GM19455 (cell line): ENCODE data around the gene SCN9A.

ENCODE experiments used
- ATAC-seq: cut with Tn5 transposase; IDR thresholded peaks from one replicate; pipeline ENCODE4 v1.9.1; 2021; ENCODE audit not compliant: unreplicated experiment

Gene SCN9A

GRCh38 chr2:166184789-166185188 is 191.0 kb downstream of the SCN9A start:
- no peak for ATAC-seq

GRCh38 chr2:166181813-166182154 is 194.0 kb downstream of the SCN9A start:
- no peak for ATAC-seq

GRCh38 chr2:166180951-166181812 is 194.6 kb downstream of the SCN9A start:
- ATAC-seq = peak; percentile 96

GRCh38 chr2:166179201-166179600 is 196.5 kb downstream of the SCN9A start:
- no peak for ATAC-seq

GRCh38 chr2:166173263-166173662 is 202.5 kb downstream of the SCN9A start:
- no peak for ATAC-seq

GRCh38 chr2:166171216-166171615 is 204.5 kb downstream of the SCN9A start:
- ATAC-seq = no peak

- ATAC-seq = peak; percentile 62
These were observed 205.4 kb downstream of the SCN9A start for GRCh38 chr2:166170356-166170755.

GRCh38 chr2:166167449-166167848 is 208.3 kb downstream of the SCN9A start:
- no peak for ATAC-seq

GRCh38 chr2:166163775-166164174 is 212.0 kb downstream of the SCN9A start:
- ATAC-seq = no peak

- no peak for ATAC-seq
These were observed 217.2 kb downstream of the SCN9A start for GRCh38 chr2:166158546-166158945.

GRCh38 chr2:166157578-166157977 is 218.2 kb downstream of the SCN9A start:
- ATAC-seq = no peak

GRCh38 chr2:166156985-166157490 is 218.7 kb downstream of the SCN9A start:
- ATAC-seq = no peak

GRCh38 chr2:166155589-166155988 is 220.2 kb downstream of the SCN9A start:
- no peak for ATAC-seq

- no peak for ATAC-seq
These were observed 220.9 kb downstream of the SCN9A start for GRCh38 chr2:166154685-166155338.

GRCh38 chr2:166152064-166152463 is 223.7 kb downstream of the SCN9A start:
- no peak for ATAC-seq

GRCh38 chr2:166148500-166149400 is 227.0 kb downstream of the SCN9A start:
- no peak for ATAC-seq

- no peak for ATAC-seq
These were observed 227.9 kb downstream of the SCN9A start for GRCh38 chr2:166147883-166148282.
